OCI-LY3 (cell line): ENCODE results near the gene LENG9.

Experiments used
- H2AFZ ChIP-seq: fragments of 200-600, 300-600 bp; shearing (Covaris generic); 2 replicates; pipeline ENCODE4 v1.6.0; 2014; ENCODE audit warnings: antibody characterized with exemption, low read depth, low read length
- H3K27ac ChIP-seq: fragments of 200-600, 300-600 bp; sonication (generic); 2 replicates; pipeline ENCODE4 v1.5.1; 2014; ENCODE audit warnings: mild to moderate bottlenecking, low read length, moderate library complexity, mixed read lengths
- H3K27me3 ChIP-seq: fragments of 200-600, 300-600 bp; sonication (generic); 2 replicates; pipeline ENCODE4 v1.6.1; 2014; ENCODE audit warnings: low read depth, low read length, mixed read lengths
- H3K36me3 ChIP-seq: fragments of 200-600, 300-600 bp; sonication (generic); replicated peaks from 2 replicates; pipeline ENCODE3; 2014; ENCODE audit warnings: low read depth, low read length, mixed read lengths
- H3K4me1 ChIP-seq: fragments of 300-600, 200-600 bp; sonication (generic); 2 replicates; pipeline ENCODE4 v1.6.1; 2014; ENCODE audit warnings: low read length, mixed read lengths
- H3K4me2 ChIP-seq: fragments of 200-600, 300-600 bp; sonication (generic); 2 replicates; pipeline ENCODE4 v1.6.1; 2014; ENCODE audit warnings: low read length, mixed read lengths
- H3K4me3 ChIP-seq: fragments of 300-600, 200-600 bp; sonication (generic); 2 replicates; pipeline ENCODE4 v1.5.1; 2014; ENCODE audit warnings: antibody characterized with exemption, mild to moderate bottlenecking, low read length, moderate library complexity
- H3K79me2 ChIP-seq: fragments of 300-600, 200-600 bp; shearing (Covaris generic); 2 replicates; pipeline ENCODE4 v1.6.1; 2014; ENCODE audit warnings: mild to moderate bottlenecking, low read length, mixed read lengths
- H3K9ac ChIP-seq: fragments of 300-600, 200-600 bp; shearing (Covaris generic); 2 replicates; pipeline ENCODE4 v1.6.0; 2014; ENCODE audit warnings: mild to moderate bottlenecking, low read length, moderate library complexity
- H3K9me3 ChIP-seq: fragments of 200-600, 300-600 bp; shearing (Covaris generic); 2 replicates; pipeline ENCODE4 v1.6.1; 2014; ENCODE audit warnings: low read length, mixed read lengths; ENCODE audit not compliant: insufficient read depth
- H4K20me1 ChIP-seq: fragments of 200-600, 300-600 bp; sonication (generic); 2 replicates; pipeline ENCODE4 v1.6.1; 2016; ENCODE audit warnings: low read length, mixed read lengths; ENCODE audit not compliant: insufficient read depth
- CTCF ChIP-seq: fragments of 200-600, 300-600 bp; sonication (generic); IDR thresholded peaks from 2 replicates; pipeline ENCODE4 v1.5.1; 2014; ENCODE audit warnings: antibody characterized with exemption, low read length, low read depth
- EZH2phosphoT487 ChIP-seq: fragments of 200-600 bp; shearing (Covaris generic); IDR thresholded peaks from 2 replicates; pipeline ENCODE4 v1.6.1; 2018; ENCODE audit warnings: antibody characterized with exemption, mixed run types, low read depth

The LENG9 gene

GRCh38 chr19:54434873-54435214, 28.7 kb downstream of the LENG9 start:
- H2AFZ ChIP-seq: no peak overlapping the region
- H3K27me3 ChIP-seq: 0 out of 2 replicates have a peak, but pooled peaks cover 6% of the 10 kb centered on the region
- H3K9ac ChIP-seq: no peak overlapping the region
- H3K4me1 ChIP-seq: no peaks in the 10 kb centered on the region
- TF ChIP-seq EZH2phosphoT487 (no peak), CTCF (no peak)
- H4K20me1 ChIP-seq: peaks cover 11% of the 10 kb centered on the region; the same call in 1 of the 2 replicates
- no peak overlapping the region for H3K4me3 ChIP-seq
- no peak overlapping the region for H3K4me2 ChIP-seq
- H3K27ac ChIP-seq: no peak overlapping the region
- no peaks in the 10 kb centered on the region for H3K79me2 ChIP-seq
- no peaks in the 10 kb centered on the region for H3K9me3 ChIP-seq
- H3K36me3 ChIP-seq: peaks cover 4% of the 10 kb centered on the region

GRCh38 chr19:54434112-54434872, 29.3 kb downstream of the LENG9 start:
- Histone ChIP-seq H3K4me2 (no peak overlapping the region), H3K9me3 (no peaks in the 10 kb centered on the region), H2AFZ (no peak overlapping the region), H3K79me2 (no peaks in the 10 kb centered on the region), H3K36me3 (peaks cover 4% of the 10 kb centered on the region), H3K27ac (no peak overlapping the region), H3K4me1 (no peaks in the 10 kb centered on the region), H3K9ac (no peak overlapping the region), H4K20me1 (peaks cover 11% of the 10 kb centered on the region; the same call in 1 of the 2 replicates), H3K27me3 (peaks cover 12% of the 10 kb centered on the region; the same call in 1 of the 2 replicates), H3K4me3 (no peak overlapping the region)
- no peak for TF ChIP-seq EZH2phosphoT487
- TF ChIP-seq CTCF: no peak

- H3K4me1 ChIP-seq: no peaks in the 10 kb centered on the region
- no peak overlapping the region for H3K4me3 ChIP-seq
- H3K36me3 ChIP-seq: no peaks in the 10 kb centered on the region
- TF ChIP-seq CTCF (no peak), EZH2phosphoT487 (no peak)
- no peaks in the 10 kb centered on the region for H3K79me2 ChIP-seq
- peaks cover 11% of the 10 kb centered on the region; the same call in 1 of the 2 replicates for H4K20me1 ChIP-seq
- no peak overlapping the region for H2AFZ ChIP-seq
- H3K9me3 ChIP-seq: no peaks in the 10 kb centered on the region
- no peak overlapping the region for H3K9ac ChIP-seq
- no peak overlapping the region for H3K27ac ChIP-seq
- no peak overlapping the region for H3K4me2 ChIP-seq
- H3K27me3 ChIP-seq: peaks cover 16% of the 10 kb centered on the region; the same call in 1 of the 2 replicates
Measured at GRCh38 chr19:54433697-54434096, 29.9 kb downstream of the LENG9 start.

- no peak overlapping the region for H3K4me3 ChIP-seq
- no peak overlapping the region for H2AFZ ChIP-seq
- H3K79me2 ChIP-seq: no peaks in the 10 kb centered on the region
- H3K27ac ChIP-seq: no peak overlapping the region
- peaks cover 16% of the 10 kb centered on the region; the same call in 1 of the 2 replicates for H3K27me3 ChIP-seq
- TF ChIP-seq EZH2phosphoT487 (no peak), CTCF (no peak)
- no peak overlapping the region for H3K4me2 ChIP-seq
- no peaks in the 10 kb centered on the region for H3K4me1 ChIP-seq
- peaks cover 7% of the 10 kb centered on the region; the same call in 1 of the 2 replicates for H4K20me1 ChIP-seq
- H3K9ac ChIP-seq: no peak overlapping the region
- no peaks in the 10 kb centered on the region for H3K9me3 ChIP-seq
- no peaks in the 10 kb centered on the region for H3K36me3 ChIP-seq
Measured at GRCh38 chr19:54432144-54432738, 31.3 kb downstream of the LENG9 start.
